NCI-H1092 (cell line): ENCODE data around the gene PCA3.

ENCODE experiments used
- DNase-seq: peaks from one replicate; lab custom pipeline; 2025; lab: John Stamatoyannopoulos, UW

Gene PCA3

DNA sequence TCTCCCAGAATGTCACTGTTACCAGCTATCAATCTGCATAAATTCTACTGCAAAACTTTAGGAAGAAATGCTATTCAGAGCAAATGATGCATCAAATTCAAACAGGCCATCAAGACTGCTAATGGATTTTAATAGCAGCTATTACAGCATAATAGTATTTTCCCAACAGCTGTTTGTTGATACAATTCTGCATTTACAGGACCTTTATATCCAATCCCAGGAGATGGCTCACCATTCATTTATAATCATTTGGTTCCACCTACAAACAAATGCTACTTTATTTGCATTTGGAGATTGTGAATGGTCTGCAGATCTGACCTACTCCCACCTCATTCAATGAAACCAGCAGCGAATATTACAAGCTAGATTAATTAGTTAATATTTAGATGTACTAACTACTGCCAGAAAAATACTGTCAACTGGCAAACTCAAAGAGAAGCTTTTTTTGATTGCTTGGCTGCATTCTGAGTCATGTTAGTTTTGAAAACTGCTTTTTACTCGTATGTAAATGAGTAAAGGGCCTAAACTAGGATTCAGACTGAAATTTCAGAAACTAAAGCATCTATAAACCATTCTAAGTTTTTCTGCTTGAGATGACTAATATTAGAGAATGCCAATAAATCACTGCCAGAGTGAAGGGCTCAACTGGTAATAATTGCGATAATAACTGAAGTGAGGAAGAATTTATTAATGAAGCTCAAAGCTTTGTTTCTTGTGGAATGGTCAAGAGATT, 7.1 kb upstream of the PCA3 start:
- DNase-seq, result no peak

DNA sequence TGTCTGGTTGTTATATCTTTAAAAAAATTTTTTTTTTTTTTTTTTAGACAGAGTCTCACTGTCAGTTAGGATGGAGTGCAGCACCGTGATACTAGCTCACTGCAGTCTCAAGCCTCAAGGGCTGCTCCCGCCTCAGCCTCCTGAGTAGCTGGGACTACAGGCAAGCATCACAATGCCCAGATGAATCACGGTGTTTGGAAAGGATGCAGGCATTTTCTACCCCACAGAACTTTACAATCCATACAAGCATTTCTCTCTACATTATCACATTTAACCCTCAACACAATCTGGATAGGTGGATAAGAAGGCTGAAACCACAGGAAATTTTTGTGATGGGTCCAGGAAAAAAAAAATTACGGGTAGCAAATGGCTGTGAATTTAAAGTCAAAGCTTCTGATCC, 5.8 kb upstream of the PCA3 start:
- no peak for DNase-seq

DNA sequence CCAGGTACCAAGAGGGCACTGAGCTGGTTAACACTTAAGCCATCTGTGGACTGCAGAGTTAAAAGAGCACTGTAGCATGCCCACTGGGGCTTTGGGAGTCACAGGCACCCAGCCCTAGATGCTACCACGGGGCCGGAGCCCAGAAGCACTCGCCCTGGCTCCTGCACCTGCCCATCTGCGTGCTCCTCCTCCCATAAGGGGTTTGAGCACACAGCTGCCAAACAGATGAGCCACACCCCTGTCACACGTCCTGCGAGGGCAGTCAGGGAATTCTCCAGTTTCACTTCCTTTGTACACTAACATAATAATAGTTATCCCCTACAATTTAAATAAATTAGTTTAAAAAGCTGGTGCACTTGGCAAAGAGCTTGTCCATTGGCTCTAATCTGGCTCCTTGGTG, 4.5 kb upstream of the PCA3 start:
- peak; percentile 15 for DNase-seq

DNA sequence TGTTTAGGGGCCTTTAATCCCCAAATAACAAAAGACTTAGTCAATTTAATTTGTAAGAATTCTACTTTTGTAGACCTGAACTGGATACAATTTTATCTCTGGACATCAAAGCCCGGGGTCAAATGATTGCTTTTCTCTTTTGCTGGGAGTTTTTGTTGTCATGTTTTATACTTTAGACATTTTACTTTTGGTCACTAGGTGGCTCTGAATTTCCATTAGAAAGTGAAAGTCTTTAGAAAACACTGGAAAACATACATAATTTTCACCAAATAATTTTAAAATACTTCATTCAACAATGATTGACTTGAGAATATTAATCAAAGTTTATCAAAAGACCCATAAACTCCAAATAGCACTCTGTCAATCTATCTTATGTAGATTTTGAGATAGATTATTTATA, 2.8 kb upstream of the PCA3 start:
- DNase-seq, result no peak

DNA sequence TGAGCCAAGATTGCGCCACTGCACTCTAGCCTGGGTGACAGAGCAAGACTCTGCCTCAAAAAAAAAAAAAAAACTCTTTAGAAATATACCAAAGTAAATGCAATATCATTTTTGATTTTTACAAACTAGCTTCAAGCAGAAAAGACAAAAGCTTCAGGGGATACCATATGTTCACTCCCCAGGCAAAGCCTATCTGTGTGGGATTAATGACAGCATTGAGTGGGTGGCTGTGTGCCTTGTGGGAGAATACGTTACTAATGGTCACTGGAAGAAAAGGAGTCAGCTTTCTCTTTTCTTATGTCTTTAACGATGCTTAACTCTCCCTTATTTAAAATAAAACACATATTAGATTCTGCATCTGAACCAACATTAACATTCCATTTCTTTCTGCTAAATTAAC, 1.9 kb downstream of the PCA3 start:
- no peak for DNase-seq

DNA sequence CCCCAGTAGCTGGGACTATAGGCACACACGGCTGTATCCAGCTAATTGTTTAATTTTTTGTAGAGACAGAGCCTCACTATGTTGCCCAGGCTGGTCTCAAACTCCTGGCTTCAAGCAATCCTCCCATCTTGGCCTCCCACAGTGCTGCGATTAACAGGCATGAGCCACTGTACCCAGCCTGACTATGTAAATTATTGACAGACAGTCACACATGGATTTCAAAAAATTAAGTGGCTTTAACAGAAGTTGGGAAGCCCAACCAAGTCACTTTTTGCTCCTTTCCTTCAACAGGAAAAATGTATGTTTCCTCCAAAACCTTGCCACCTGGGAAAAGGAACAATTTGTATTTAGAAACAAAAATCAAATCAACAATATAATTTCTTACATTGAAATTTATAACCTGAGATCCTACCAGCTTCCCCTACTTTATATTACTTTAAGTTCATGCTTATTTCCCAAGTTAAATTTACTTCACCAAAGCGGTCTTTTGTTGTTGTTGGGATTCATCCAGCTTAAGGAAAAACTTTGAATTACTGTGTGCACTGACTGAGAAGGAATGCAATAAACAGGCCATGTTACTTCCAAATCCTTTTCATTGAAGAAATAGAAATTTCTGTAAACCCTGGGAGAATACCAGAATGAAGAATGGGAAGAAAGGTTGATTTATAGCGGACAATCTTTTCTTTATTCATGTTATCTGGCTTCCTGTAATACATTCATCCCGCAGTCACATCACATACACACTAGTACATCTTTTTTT, 8.6 kb downstream of the PCA3 start:
- DNase-seq, result no peak

DNA sequence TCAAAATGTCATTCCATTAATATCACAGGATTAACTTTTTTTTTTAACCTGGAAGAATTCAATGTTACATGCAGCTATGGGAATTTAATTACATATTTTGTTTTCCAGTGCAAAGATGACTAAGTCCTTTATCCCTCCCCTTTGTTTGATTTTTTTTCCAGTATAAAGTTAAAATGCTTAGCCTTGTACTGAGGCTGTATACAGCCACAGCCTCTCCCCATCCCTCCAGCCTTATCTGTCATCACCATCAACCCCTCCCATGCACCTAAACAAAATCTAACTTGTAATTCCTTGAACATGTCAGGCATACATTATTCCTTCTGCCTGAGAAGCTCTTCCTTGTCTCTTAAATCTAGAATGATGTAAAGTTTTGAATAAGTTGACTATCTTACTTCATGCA, 20.6 kb downstream of the PCA3 start:
- no peak for DNase-seq

DNA sequence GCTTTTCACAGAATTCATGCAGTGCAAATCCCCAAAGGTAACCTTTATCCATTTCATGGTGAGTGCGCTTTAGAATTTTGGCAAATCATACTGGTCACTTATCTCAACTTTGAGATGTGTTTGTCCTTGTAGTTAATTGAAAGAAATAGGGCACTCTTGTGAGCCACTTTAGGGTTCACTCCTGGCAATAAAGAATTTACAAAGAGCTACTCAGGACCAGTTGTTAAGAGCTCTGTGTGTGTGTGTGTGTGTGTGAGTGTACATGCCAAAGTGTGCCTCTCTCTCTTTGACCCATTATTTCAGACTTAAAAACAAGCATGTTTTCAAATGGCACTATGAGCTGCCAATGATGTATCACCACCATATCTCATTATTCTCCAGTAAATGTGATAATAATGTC, 21.3 kb downstream of the PCA3 start:
- DNase-seq, result no peak

DNA sequence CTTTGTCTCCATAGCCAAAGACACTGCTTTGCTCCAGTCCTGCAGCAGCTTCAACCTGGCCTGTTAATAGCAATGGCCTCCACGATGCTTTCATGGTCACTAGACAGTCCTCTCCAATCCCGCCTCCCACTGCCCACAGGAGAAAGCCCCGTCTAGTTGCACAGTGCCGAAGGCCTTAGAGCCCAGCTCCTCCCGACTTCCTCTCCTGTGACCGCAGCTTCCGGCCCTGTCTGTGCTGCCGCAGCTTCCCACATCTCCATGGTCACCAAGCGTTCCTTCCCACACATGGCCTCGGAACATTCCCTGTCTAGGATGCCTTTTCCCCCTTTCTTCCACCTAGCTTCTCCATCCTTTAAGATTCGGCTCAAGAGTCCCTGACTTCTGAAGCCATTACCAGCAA, 23.4 kb downstream of the PCA3 start:
- no peak for DNase-seq

DNA sequence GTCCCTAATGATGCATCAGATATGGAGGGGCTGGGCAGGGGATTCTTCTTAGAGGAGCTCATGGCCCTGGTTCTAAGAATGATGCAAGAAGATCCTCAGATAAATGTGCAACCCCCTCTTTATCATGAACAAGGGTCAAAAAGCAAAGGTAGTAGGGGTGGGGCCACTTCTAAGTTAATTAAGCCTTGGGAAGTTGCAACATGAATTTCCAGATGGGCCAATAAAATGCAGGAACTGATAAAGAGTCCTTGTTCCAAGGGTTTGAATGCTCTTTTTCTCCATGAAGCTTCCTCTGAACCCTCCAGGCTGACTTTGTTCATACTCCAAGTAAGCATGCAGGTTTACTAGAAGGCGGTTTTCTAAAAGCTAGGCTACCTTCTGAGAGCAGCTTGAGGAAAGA, 25.6 kb downstream of the PCA3 start:
- DNase-seq, result no peak

DNA sequence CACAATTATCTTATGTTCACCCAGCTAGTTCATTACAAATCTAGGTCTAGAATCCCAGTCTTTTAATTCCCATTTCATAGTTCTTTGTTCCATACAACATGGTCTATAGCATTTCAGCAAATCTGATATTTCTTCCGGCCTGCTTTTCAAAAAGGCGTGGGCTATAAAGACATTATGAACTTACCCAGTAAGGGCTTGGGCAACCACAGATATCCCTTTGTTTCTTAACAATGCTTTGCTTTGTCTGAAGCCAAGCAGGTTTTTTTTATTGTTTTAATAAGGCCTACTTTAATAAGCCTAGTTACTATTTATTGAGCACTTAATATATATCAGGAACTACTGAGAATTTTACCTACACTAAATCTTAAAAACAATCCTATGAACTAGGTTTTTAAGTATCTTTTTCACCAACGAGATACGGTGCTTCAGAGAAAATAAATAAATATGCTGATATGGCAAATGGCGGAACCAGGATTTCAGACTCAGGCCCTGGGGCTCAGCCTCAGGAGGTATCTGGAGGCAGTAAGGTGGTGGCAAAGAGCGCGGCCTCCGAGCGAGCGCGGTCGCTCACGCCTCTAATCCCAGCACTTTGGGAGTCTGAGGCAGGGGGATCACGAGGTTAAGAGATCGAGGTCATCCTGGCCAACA, 29.7 kb downstream of the PCA3 start:
- DNase-seq, result no peak

DNA sequence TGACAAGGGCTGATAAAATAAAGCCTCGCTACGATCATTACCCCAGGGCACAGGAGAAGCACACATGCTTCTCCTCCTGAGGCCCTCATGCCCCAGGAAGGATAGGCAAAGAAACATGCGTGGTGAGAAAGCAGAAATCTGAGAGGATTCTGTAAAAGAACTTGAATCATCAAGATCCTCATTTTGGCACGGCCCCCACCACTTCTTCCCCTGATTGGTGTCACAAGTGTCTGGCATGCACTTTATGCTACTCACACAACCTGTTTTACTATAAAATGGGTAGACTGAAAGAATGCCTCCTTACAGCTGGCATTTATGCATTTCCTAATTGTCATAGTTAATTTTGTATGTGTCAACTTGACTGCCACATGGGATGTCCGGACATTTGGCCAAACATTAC, 32.1 kb downstream of the PCA3 start:
- DNase-seq, result no peak

DNA sequence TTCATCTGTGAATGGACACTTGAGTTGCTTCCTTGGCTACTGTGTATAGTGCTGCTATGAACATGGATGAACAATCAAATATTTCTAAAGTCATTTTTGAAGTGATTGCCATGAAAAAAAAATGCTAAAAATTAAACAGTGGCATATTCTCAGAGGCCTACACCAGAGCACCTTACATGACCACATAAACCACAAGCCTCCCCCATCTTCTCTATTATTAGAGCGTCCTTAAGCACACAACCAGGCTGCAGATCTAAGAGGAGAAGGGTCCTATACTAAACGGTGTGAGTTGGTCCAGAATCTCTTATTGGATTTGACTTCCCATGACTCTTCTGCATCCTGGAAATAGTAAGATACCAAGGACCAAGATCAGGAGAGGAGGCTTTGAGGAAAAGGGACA, 34.3 kb downstream of the PCA3 start:
- no peak for DNase-seq

DNA sequence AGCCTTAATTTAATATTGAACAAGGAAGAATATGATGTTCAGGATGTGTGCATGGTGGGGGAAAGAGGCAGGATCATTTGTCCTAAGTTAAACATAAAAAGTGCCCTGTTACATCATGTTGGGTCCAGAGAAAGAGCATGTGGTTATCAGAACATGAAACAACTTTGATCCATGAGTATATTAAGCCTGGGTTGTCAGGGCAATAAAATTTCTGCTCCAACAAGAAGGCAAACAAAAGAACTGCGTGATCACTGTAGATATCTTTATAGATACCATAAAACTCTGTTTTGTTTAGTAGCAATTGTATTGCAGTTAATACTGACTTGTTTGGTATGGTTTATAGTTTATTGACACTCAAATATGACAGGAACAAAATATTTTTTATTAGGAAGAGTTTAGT, 35.2 kb downstream of the PCA3 start:
- DNase-seq, result no peak

DNA sequence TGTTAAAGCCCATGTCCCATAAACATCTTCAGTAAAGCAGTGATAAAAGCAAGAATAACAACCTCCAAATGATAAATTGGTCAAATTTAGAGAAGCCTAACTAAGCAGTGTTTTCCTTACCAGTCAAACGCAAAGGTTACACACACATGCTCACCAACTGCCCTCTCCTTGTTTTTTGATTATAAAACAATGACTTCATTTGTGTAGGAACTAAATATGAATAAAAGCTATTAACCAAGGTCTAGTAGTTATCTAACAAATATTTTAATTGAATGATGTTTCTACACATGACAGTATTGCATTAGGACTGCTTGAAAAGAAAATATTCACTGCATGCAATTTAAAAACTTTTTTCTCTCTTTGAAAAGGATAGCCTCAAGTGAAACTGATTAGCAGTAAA, 36.7 kb downstream of the PCA3 start:
- no peak for DNase-seq

DNA sequence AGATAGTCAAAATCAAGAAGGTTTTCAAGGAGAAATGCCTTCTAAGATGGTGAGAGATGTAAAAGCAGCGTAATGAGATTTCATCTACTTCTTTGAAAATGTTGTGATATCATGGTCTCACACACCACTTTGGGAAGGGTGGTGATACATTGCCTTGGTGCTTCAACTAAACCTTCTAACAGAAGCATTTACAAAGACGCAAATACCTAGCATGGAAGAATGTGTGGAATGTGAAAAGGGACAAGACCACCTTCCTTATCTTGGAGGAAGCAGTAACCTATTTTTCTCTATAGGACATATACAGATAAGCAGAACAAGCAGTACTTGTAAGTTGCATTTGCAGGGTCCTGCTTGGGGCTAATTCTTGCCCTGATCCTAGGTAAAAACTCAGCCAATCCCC, 38.8 kb downstream of the PCA3 start:
- DNase-seq, result no peak

DNA sequence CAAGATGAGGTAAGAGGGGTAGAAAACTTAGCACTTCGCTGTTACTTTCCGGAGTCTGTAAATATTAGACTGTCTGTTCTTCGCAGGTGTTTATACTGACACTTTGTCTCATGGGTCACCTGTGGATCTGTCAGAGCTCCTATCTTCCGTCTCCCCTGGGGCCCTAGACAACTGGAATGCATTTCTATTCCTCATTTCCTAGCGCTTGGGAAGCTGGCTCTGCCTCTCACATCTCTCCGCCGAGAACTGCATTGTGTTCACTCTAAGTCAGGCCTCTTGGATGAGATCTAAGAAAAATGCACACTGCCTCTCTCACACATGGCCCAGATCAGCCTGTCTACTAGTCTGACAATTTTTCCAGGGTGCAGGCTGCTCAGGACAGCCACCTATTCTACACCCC, 39.5 kb downstream of the PCA3 start:
- no peak for DNase-seq

DNA sequence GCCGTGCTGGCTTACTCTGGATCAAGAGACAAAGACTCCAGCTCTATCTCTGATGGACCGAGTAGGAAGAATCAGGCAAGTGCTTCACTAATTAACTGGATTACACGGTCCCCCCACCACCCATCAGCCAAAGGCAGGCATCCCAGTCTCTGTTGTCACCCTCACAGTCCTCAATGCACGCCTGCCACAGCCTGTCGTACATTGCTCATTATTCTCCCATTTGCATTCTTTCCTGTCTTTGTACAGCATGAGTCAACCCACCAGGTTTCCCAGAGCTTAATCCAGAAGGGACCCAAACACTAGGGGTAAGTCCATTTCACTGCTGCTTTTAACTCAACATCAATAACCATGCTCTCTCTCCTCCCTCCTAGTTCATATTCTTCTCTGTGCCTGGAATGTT, 44.4 kb downstream of the PCA3 start:
- DNase-seq, result no peak

DNA sequence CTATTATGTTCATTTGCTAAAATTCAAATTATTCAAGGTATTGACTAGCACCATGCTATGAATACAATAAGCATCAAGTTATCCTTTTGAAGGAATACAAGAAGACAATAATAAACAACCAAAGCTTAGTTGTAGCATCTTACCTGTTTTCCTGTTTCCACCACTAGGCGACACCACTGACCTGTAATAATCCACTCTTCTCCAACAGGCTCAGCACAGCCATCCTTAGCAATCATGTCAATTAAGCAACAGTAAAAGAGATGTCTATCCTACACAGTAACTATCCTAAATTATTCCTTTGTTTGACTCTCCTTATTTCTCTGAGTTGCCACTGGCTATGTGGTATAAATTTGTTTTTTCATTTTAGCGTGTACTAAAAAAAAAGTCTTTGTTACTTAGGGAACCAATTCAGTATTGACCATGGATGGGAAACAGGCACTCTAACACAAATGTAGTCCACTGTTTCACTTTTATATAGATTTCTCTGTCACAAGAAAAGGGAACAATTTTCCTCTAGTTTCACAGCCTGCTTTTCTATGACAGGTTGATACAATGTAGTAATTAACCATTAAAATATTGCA, 46.2 kb downstream of the PCA3 start:
- peak; percentile 27 for DNase-seq

DNA sequence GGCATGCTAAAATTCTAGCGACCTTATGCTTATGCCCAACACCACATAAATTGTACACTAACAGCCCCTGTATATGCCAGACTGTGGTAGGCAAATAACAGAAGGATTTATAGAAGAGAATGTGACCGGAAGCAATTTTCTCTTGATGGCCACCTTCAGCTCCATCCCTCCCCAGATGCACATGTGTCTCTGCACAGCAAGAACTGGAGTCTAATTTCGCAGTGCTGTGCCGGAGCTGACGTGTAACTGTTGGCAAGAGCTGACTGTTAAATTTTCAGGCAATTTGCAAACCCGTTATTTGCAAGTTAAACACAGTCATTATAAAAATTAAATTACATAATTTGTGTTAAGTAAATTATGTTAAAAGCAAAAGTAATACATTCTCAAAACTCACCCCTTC, 48.4 kb downstream of the PCA3 start:
- peak; percentile 36 for DNase-seq

DNA sequence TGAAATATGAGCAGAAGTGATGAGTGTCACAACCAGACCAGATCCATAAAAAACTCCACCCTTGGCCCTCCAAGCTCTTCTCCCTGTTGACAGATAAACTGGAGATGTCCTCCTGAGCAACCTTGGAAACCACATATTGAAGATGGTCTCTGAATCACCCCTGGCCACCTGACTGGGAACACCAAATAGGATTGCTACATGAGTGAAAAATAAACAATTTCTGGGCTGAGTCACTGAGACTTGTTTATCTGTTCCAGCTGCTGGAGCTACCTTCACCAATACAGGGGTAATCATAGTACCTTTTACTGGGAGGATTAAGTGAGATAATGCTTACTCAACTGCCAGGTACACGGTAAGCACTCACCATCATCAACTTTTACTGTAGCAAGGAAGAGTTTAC, 53.3 kb downstream of the PCA3 start:
- DNase-seq, result no peak

DNA sequence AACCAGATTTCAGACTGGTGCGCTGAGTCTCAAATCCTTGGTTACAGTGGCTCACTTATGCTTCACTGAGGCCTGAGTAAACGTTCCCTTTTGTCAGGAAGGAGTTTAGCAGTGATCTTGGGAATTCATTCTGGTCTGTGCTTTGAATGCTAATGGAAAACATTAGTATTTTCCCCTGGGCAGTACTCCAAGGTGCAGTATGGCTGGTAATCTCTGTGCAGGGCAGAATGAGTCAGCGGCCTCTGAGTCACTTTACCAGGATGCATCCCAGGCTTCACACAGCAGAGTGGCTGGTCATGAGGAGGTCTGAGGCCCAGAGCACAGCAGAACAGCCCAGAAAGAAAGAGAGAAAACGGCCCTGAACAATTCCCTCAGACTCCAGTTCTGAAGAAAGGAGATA, 54.0 kb downstream of the PCA3 start:
- no peak for DNase-seq

DNA sequence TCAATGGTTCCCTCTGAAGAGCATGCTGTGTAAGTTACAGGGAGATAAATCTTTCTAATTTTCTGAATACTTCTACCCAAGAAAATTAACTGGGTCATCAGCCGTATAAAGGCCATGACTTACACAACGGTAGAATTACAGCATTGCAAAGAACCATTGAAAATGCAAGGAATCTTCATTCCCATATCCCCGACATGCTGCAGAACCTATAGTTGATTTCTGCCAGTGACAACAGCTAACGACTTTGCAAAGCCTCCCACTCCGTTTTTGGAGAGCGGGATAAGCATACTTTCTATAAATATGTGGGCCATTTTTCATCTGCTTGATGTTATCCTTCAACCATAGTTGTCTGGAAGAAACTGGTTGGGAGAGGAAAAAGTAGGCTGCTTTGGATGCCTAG, 56.2 kb downstream of the PCA3 start:
- DNase-seq, result no peak
